Measurements from ENCODE around the gene SEMA4F. TPM values are rescaled to one million over a fixed set of nuclear protein-coding genes. Genes with fewer than 3 reads are reported as not detected.

The SEMA4F gene
- total RNA-seq, 4 donors from 2014 or later: 2.8 to 5.5 (median 5.3) TPM

- Histone ChIP-seq H3K36me3 (no peaks in the 10 kb centered on the region), H3K27me3 (no peaks in the 10 kb centered on the region), H3K27ac (replicated peaks in 1 of 4) (no peak overlapping the region), H3K9me3 (no peaks in the 10 kb centered on the region), H3K4me1 (no peaks in the 10 kb centered on the region), H3K4me3 (no peak overlapping the region)
- intact Hi-C loops (cut with DNase I): no loop called here
- 80% methylated on average over 3 of the region's 3 CpGs for WGBS
- DNase-seq (ENCODE audit: extremely low spot score): no peak
- TF ChIP-seq POLR2AphosphoS5 (IDR thresholded peaks at IDR 0.05): no peak
- TF ChIP-seq EP300 (IDR thresholded peaks at IDR 0.05): no peak
Measured at GRCh38 chr2:74632209-74632938, 21.7 kb upstream of the SEMA4F start.

- Histone ChIP-seq H3K27me3 (no peaks in the 10 kb centered on the region), H3K27ac (replicated peaks in 1 of 4) (no peak overlapping the region), H3K4me3 (no peak overlapping the region), H3K36me3 (no peaks in the 10 kb centered on the region), H3K9me3 (no peaks in the 10 kb centered on the region), H3K4me1 (no peaks in the 10 kb centered on the region)
- DNase-seq (ENCODE audit: extremely low spot score): no peak
- intact Hi-C loops (cut with DNase I): no loop called here
- TF ChIP-seq CTCF (IDR thresholded peaks at IDR 0.05) (no peak), POLR2AphosphoS5 (IDR thresholded peaks at IDR 0.05) (no peak), POLR2A (IDR thresholded peaks at IDR 0.05; ENCODE audit: low read depth) (no peak), EP300 (IDR thresholded peaks at IDR 0.05) (no peak)
Measured at GRCh38 chr2:74632939-74633312, 21.1 kb upstream of the SEMA4F start.

GRCh38 chr2:74639550-74639949 lies 14.5 kb upstream of the SEMA4F start:
- Histone ChIP-seq H3K4me1 (no peaks in the 10 kb centered on the region), H3K27me3 (peaks cover 0 to 10% (median 0%) of the 10 kb centered on the region in 4 donors), H3K27ac (replicated peaks in 1 of 4) (no peak overlapping the region), H3K4me3 (no peak overlapping the region), H3K9me3 (no peaks in the 10 kb centered on the region), H3K36me3 (no peaks in the 10 kb centered on the region)
- no peak for TF ChIP-seq POLR2AphosphoS5 (IDR thresholded peaks at IDR 0.05)
- TF ChIP-seq EP300 (IDR thresholded peaks at IDR 0.05): no peak
- no peak for TF ChIP-seq CTCF (IDR thresholded peaks at IDR 0.05)
- TF ChIP-seq POLR2A (IDR thresholded peaks at IDR 0.05; ENCODE audit: low read depth): no peak
- no peak for DNase-seq (ENCODE audit: extremely low spot score)
- intact Hi-C loops (cut with DNase I): no loop called here
- WGBS: 72% methylated on average over 2 of the region's 2 CpGs

- Histone ChIP-seq H3K27me3 (peaks cover 0 to 43% (median 16%) of the 10 kb centered on the region in 4 donors), H3K36me3 (no peaks in the 10 kb centered on the region), H3K27ac (replicated peaks in 1 of 4) (no peak overlapping the region), H3K9me3 (no peaks in the 10 kb centered on the region), H3K4me3 (no peak overlapping the region), H3K4me1 (peaks cover 0 to 6% (median 3%) of the 10 kb centered on the region in 4 donors)
- intact Hi-C loops (cut with DNase I): no loop called here
- TF ChIP-seq CTCF (IDR thresholded peaks at IDR 0.05): no peak
- TF ChIP-seq EP300 (IDR thresholded peaks at IDR 0.05): no peak
- no peak for TF ChIP-seq POLR2AphosphoS5 (IDR thresholded peaks at IDR 0.05)
- TF ChIP-seq POLR2A (IDR thresholded peaks at IDR 0.05; ENCODE audit: low read depth): no peak
- WGBS: 82% methylated on average over 4 of the region's 4 CpGs
- DNase-seq (ENCODE audit: extremely low spot score): no peak
Measured at GRCh38 chr2:74645344-74645743, 8.7 kb upstream of the SEMA4F start.

GRCh38 chr2:74646201-74646600 lies 7.8 kb upstream of the SEMA4F start:
- WGBS: 82% methylated on average over 2 of the region's 2 CpGs
- peaks cover 0 to 6% (median 3%) of the 10 kb centered on the region in 4 donors for H3K4me1 ChIP-seq

More at GRCh38 chr2:74646201-74646600, 7.8 kb upstream of the SEMA4F start:
- Histone ChIP-seq H3K4me3 (no peak overlapping the region), H3K27me3 (peaks cover 0 to 39% (median 16%) of the 10 kb centered on the region in 4 donors), H3K36me3 (no peaks in the 10 kb centered on the region), H3K9me3 (no peaks in the 10 kb centered on the region), H3K27ac (replicated peaks in 1 of 4) (no peak overlapping the region)
- TF ChIP-seq POLR2AphosphoS5 (IDR thresholded peaks at IDR 0.05): no peak
- TF ChIP-seq CTCF (IDR thresholded peaks at IDR 0.05): no peak
- TF ChIP-seq EP300 (IDR thresholded peaks at IDR 0.05): no peak
- no peak for TF ChIP-seq POLR2A (IDR thresholded peaks at IDR 0.05; ENCODE audit: low read depth)
- DNase-seq (ENCODE audit: extremely low spot score): no peak
- intact Hi-C loops (cut with DNase I): no loop called here
